NT2/D1 (cell line): ENCODE results near the gene LIN7C.

Experiments
- SUZ12 ChIP-seq: IDR thresholded peaks from 2 replicates; pipeline ENCODE4 v1.6.1; 2011; ENCODE audit not compliant: insufficient read length, insufficient read depth; ENCODE audit errors: extremely low read depth
- YY1 ChIP-seq: IDR thresholded peaks from 2 replicates; pipeline ENCODE4 v1.6.1; 2011; ENCODE audit not compliant: insufficient read length, insufficient read depth
- ZNF274 ChIP-seq: IDR thresholded peaks from 2 replicates; pipeline ENCODE4 v1.6.1; 2011; ENCODE audit warnings: mild to moderate bottlenecking, low read depth, low read length

GRCh38 chr11:27555264-27555663, 48.7 kb upstream of the LIN7C start:
- TF ChIP-seq SUZ12 (no peak), ZNF274 (no peak), YY1 (no peak)
